T-cell (primary cell): Measurements from ENCODE around the gene GATAD2A. TPM values are rescaled to one million over a fixed set of nuclear protein-coding genes. Genes with fewer than 3 reads are reported as not detected.
A peak's percentile ranks its signal among the peaks of the same experiment; 100 is the strongest.

Experiments
- ATAC-seq, 4 experiments: fragments of 200-7000 bp in 3 of 4; fragments of 150-1000 bp in 1 of 4; cut with Tn5 transposase; replicated peaks in 1 of 4; 1 replicate in 3 of 4; 2 replicates in 1 of 4; pipeline ENCODE4 v1.10.0; 2021; ENCODE audit warnings: moderate library complexity in 3 of 4, mild to moderate bottlenecking in 2 of 4, moderate number of reproducible peaks in 1 of 4
- CTCF ChIA-PET, 2 donors: fragments of 300-600 bp; sonication (Branson Sonifier 250); formaldehyde crosslinking; loops; one replicate each; lab custom pipeline; 2022; ENCODE audit warnings: antibody characterized with exemption in 2 of 2; lab: Charles Lee
- POLR2A ChIA-PET, 2 donors: fragments of 300-600 bp; sonication (Branson Sonifier 250); formaldehyde crosslinking; loops; one replicate each; lab custom pipeline; 2022; ENCODE audit warnings: antibody characterized with exemption in 2 of 2; lab: Charles Lee
- DNase-seq, 35 experiments: peaks; one replicate each; pipeline versions ENCODE4 v3.0.0 to v3.0.0-alpha.2; 2013 to 2023
- H3K27ac ChIP-seq: one replicate; pipeline ENCODE4 v1.5.1; 2013; ENCODE audit warnings: low read length
- H3K27me3 ChIP-seq, 2 experiments: replicated peaks in 1 of 2; 1 replicate in 1 of 2; 2 replicates in 1 of 2; pipeline versions ENCODE4 v1.6.1 to v1.7.0; 2013; ENCODE audit warnings: low read length in 1 of 2, mixed read lengths in 1 of 2; ENCODE audit not compliant: control insufficient read depth in 2 of 2, insufficient read depth in 2 of 2; ENCODE audit errors: extremely low read depth in 1 of 2
- H3K36me3 ChIP-seq, 2 donors: 1 replicate in 1 of 2; 2 replicates in 1 of 2; pipeline versions ENCODE4 v1.6.1 to v1.7.0; 2013; ENCODE audit warnings: low read length in 1 of 2; ENCODE audit not compliant: control insufficient read depth in 2 of 2, insufficient read depth in 1 of 2; ENCODE audit errors: extremely low read depth in 1 of 2
- H3K4me1 ChIP-seq, 2 experiments: 1 replicate in 1 of 2; 2 replicates in 1 of 2; pipeline versions ENCODE4 v1.6.1 to v1.7.0; 2013; ENCODE audit warnings: low read length in 2 of 2, mixed read lengths in 1 of 2; ENCODE audit not compliant: insufficient read depth in 2 of 2, control insufficient read depth in 1 of 2; ENCODE audit errors: extremely low read depth in 1 of 2
- H3K4me3 ChIP-seq, 2 donors: 1 replicate in 1 of 2; 2 replicates in 1 of 2; pipeline versions ENCODE4 v1.5.1 to v1.7.0; 2013; ENCODE audit warnings: mild to moderate bottlenecking in 2 of 2, low read length in 1 of 2, moderate library complexity in 1 of 2; ENCODE audit not compliant: control insufficient read depth in 1 of 2; ENCODE audit errors: extremely low read depth in 1 of 2
- H3K9me3 ChIP-seq: 2 replicates; pipeline ENCODE4 v1.7.0; 2013
- H3K27ac Mint-ChIP-seq, 2 donors: one replicate each; pipeline ENCODE4 v1.8.0; 2020 to 2021; ENCODE audit warnings: mild to moderate bottlenecking in 2 of 2, mixed read lengths in 2 of 2
- H3K27me3 Mint-ChIP-seq, 2 donors: one replicate each; pipeline ENCODE4 v1.8.0; 2021 to 2022; ENCODE audit warnings: mixed read lengths in 2 of 2
- H3K36me3 Mint-ChIP-seq: one replicate; pipeline ENCODE4 v1.8.0; 2021; ENCODE audit warnings: mixed read lengths
- H3K4me1 Mint-ChIP-seq, 3 donors: one replicate each; pipeline ENCODE4 v1.8.0; 2020 to 2022; ENCODE audit warnings: mixed read lengths in 3 of 3, mild to moderate bottlenecking in 1 of 3
- H3K4me3 Mint-ChIP-seq, 3 donors: one replicate each; pipeline ENCODE4 v1.8.0; 2020 to 2022; ENCODE audit warnings: mild to moderate bottlenecking in 3 of 3, mixed read lengths in 3 of 3, moderate library complexity in 3 of 3
- H3K9me3 Mint-ChIP-seq, 3 donors: one replicate each; pipeline ENCODE4 v1.8.0; 2020 to 2022; ENCODE audit warnings: mixed read lengths in 3 of 3
- WGBS: methylation state at CpG from one replicate; pipeline ENCODE4 v1.1.5; 2013; ENCODE audit warnings: missing lambda C conversion rate; ENCODE audit not compliant: insufficient coverage; 5-methylcytosine and 5-hydroxymethylcytosine counted together
- total RNA-seq, 35 experiments: library from RNA in 6 of 35; stranded (reverse) in 6 of 35; fragments of 120-200 nt in 1 of 35; gene quantifications; one replicate each; pipeline versions ENCODE4 v1.2.1 to v1.2.4 and lab custom pipeline; 2013 to 2026

GATAD2A gene
- total RNA-seq, 5 donors from 2014 or later (not counting 1 experiment from before 2014, with no cell fraction given), result 114 to 144 (median 133) TPM

- H3K27ac ChIP-seq, result peak overlapping the region; percentile 60
- H3K4me1 ChIP-seq, result peaks cover 16 to 77% of the 10 kb centered on the region in 2 experiments
- no peak for ATAC-seq
- POLR2A ChIA-PET, result interaction anchor here (0.6 to 1.0 kb wide), 2 partner anchors 43 to 106 kb away, joined by 3 to 4 read pairs; no protein-coding TSS in a partner anchor
- 90% methylated on average over 4 of the region's 9 CpGs for WGBS
- H3K9me3 Mint-ChIP-seq, result no peaks in the 10 kb centered on the region
- peaks cover 78 to 88% (median 86%) of the 10 kb centered on the region in 3 donors for H3K4me1 Mint-ChIP-seq
- CTCF ChIA-PET, result interaction anchor here in 1 of 2 donors (0.6 to 1.1 kb wide), 2 partner anchors 24 to 40 kb away, joined by 3 read pairs; no protein-coding TSS in a partner anchor
- DNase-seq, result no peak
- peak overlapping the region; percentile 84 to 93 for H3K27ac Mint-ChIP-seq
- H3K4me3 Mint-ChIP-seq, result peak overlapping the region in 1 of 3 donors; percentile 41
- H3K4me3 ChIP-seq, result no peak overlapping the region
- H3K27me3 ChIP-seq, result no peaks in the 10 kb centered on the region
- H3K36me3 ChIP-seq, result no peaks in the 10 kb centered on the region
- no peaks in the 10 kb centered on the region for H3K27me3 Mint-ChIP-seq
- H3K36me3 Mint-ChIP-seq, result peaks cover 8% of the 10 kb centered on the region
- H3K9me3 ChIP-seq, result no peaks in the 10 kb centered on the region
Measured at GRCh38 chr19:19446655-19447437, 41.4 kb downstream of the GATAD2A start.

GRCh38 chr19:19447536-19448237, 42.2 kb downstream of the GATAD2A start:
- H3K36me3 Mint-ChIP-seq, result peaks cover 8% of the 10 kb centered on the region
- peaks cover 86 to 91% (median 91%) of the 10 kb centered on the region in 3 donors for H3K4me1 Mint-ChIP-seq
- CTCF ChIA-PET, result interaction anchor here in 1 of 2 donors (0.6 to 1.1 kb wide), 2 partner anchors 41 to 73 kb away, joined by 3 to 7 read pairs; no protein-coding TSS in a partner anchor
- Histone ChIP-seq H3K4me1 (peaks cover 21 to 85% of the 10 kb centered on the region in 2 experiments), H3K36me3 (no peaks in the 10 kb centered on the region), H3K27ac (peak overlapping the region; percentile 60), H3K4me3 (no peak overlapping the region), H3K9me3 (no peaks in the 10 kb centered on the region), H3K27me3 (no peaks in the 10 kb centered on the region)
- POLR2A ChIA-PET, result interaction anchor here in 1 of 2 donors (1.0 kb wide), 1 partner anchor 44 kb away, joined by 3 read pairs; no protein-coding TSS in a partner anchor
- H3K9me3 Mint-ChIP-seq, result no peaks in the 10 kb centered on the region
- WGBS, result 80% methylated on average over 11 of the region's 15 CpGs
- H3K4me3 Mint-ChIP-seq, result peak overlapping the region in 2 of 3 donors; percentile 17 to 41
- no peaks in the 10 kb centered on the region for H3K27me3 Mint-ChIP-seq
- DNase-seq (peak in 33 of 35 experiments; percentile 38 to 74 (median 58)), ATAC-seq (peak; percentile 68 to 89 (median 74))
- H3K27ac Mint-ChIP-seq, result peak overlapping the region; percentile 84 to 93

- H3K4me3 ChIP-seq, result no peak overlapping the region
- Mint-ChIP-seq H3K27me3 (no peaks in the 10 kb centered on the region), H3K4me3 (no peak overlapping the region), H3K36me3 (peaks cover 7% of the 10 kb centered on the region), H3K4me1 (peaks cover 86 to 91% (median 91%) of the 10 kb centered on the region in 3 donors), H3K27ac (peak overlapping the region; percentile 27 to 66), H3K9me3 (no peaks in the 10 kb centered on the region)
- no peaks in the 10 kb centered on the region for H3K36me3 ChIP-seq
- no peak for DNase-seq
- 95% methylated on average over 4 of the region's 8 CpGs for WGBS
- POLR2A ChIA-PET, result no interaction called here
- no peaks in the 10 kb centered on the region for H3K27me3 ChIP-seq
- no peak for ATAC-seq
- no peaks in the 10 kb centered on the region for H3K9me3 ChIP-seq
- H3K27ac ChIP-seq, result peak overlapping the region; percentile 60
- H3K4me1 ChIP-seq, result peaks cover 21 to 90% of the 10 kb centered on the region in 2 experiments
- CTCF ChIA-PET, result interaction anchor here in 1 of 2 donors (0.6 to 1.1 kb wide), 2 partner anchors 41 to 74 kb away, joined by 3 to 7 read pairs; no protein-coding TSS in a partner anchor
Measured at GRCh38 chr19:19448238-19448544, 42.7 kb downstream of the GATAD2A start.

GRCh38 chr19:19451429-19452242, 46.2 kb downstream of the GATAD2A start:
- Mint-ChIP-seq H3K4me3 (peak overlapping the region; percentile 55 to 69 (median 61)), H3K27me3 (no peaks in the 10 kb centered on the region), H3K9me3 (no peaks in the 10 kb centered on the region), H3K36me3 (no peaks in the 10 kb centered on the region), H3K27ac (peak overlapping the region; percentile 92 to 96), H3K4me1 (peaks cover 52 to 72% (median 71%) of the 10 kb centered on the region in 3 donors)
- peak overlapping the region in 1 of 2 donors; percentile 3 for H3K4me3 ChIP-seq
- no peaks in the 10 kb centered on the region for H3K9me3 ChIP-seq
- peaks cover 21 to 93% of the 10 kb centered on the region in 2 experiments for H3K4me1 ChIP-seq
- peak in 27 of 35 experiments; percentile 16 to 75 (median 41) for DNase-seq
- ATAC-seq, result peak; percentile 62 to 69 (median 66)
- ChIA-PET CTCF (no interaction called here), POLR2A (interaction anchor here in 1 of 2 donors (0.6 kb wide), 1 partner anchor 717 kb away, joined by 3 read pairs; no protein-coding TSS in a partner anchor)
- H3K27me3 ChIP-seq, result no peaks in the 10 kb centered on the region
- peak overlapping the region; percentile 58 for H3K27ac ChIP-seq
- 24% methylated on average over 11 of the region's 13 CpGs for WGBS
- H3K36me3 ChIP-seq, result peaks cover 0 to 3% of the 10 kb centered on the region in 2 donors

- peaks cover 0 to 9% of the 10 kb centered on the region in 2 donors for H3K36me3 ChIP-seq
- Mint-ChIP-seq H3K4me3 (peak overlapping the region; percentile 55 to 69 (median 61)), H3K27me3 (no peaks in the 10 kb centered on the region), H3K9me3 (no peaks in the 10 kb centered on the region), H3K4me1 (peaks cover 50 to 72% (median 71%) of the 10 kb centered on the region in 3 donors), H3K36me3 (no peaks in the 10 kb centered on the region), H3K27ac (peak overlapping the region; percentile 92 to 96)
- peak overlapping the region in 1 of 2 donors; percentile 1 for H3K4me3 ChIP-seq
- 74% methylated on average over 10 of the region's 11 CpGs for WGBS
- H3K4me1 ChIP-seq, result peaks cover 17 to 93% of the 10 kb centered on the region in 2 experiments
- DNase-seq (peak in 1 of 35 experiments; percentile 46), ATAC-seq (peak in 2 of 4 experiments; percentile 2 to 29)
- H3K9me3 ChIP-seq, result no peaks in the 10 kb centered on the region
- ChIA-PET CTCF (no interaction called here), POLR2A (interaction anchor here in 1 of 2 donors (0.6 to 0.7 kb wide), 2 partner anchors 37 to 716 kb away, joined by 3 read pairs; no protein-coding TSS in a partner anchor)
- no peaks in the 10 kb centered on the region for H3K27me3 ChIP-seq
- peak overlapping the region; percentile 58 for H3K27ac ChIP-seq
Measured at GRCh38 chr19:19452243-19453124, 47.0 kb downstream of the GATAD2A start.
